Cardiac muscle cell (in vitro differentiated cells and primary cell): ENCODE measurements around the gene DOC2A. TPM values are rescaled to one million over a fixed set of nuclear protein-coding genes. Genes with fewer than 3 reads are reported as not detected.

Experiments used
- DNase-seq, 2 donors: peaks; one replicate each; pipeline versions ENCODE4 v3.0.0 to v3.0.0-alpha.2; 2010 to 2017; ENCODE audit warnings: low read depth in 1 of 2, low spot score in 1 of 2
- H3K27ac ChIP-seq: fragments of 200-600 bp; sonication (generic); 2 replicates; pipeline ENCODE4 v1.5.1; 2016
- H3K27me3 ChIP-seq: fragments of 200-600 bp; sonication (generic); 2 replicates; pipeline ENCODE4 v1.6.0; 2016; ENCODE audit warnings: control low read depth
- H3K36me3 ChIP-seq: fragments of 200-600 bp; sonication (generic); 2 replicates; pipeline ENCODE4 v1.5.1; 2016; ENCODE audit warnings: control low read depth
- H3K4me1 ChIP-seq: fragments of 200-600 bp; sonication (generic); 2 replicates; pipeline ENCODE4 v1.8.1; 2017; ENCODE audit warnings: low read depth, mild to moderate bottlenecking, mixed run types
- H3K4me3 ChIP-seq: fragments of 200-600 bp; sonication (generic); 2 replicates; pipeline ENCODE4 v1.5.1; 2016; ENCODE audit warnings: mild to moderate bottlenecking
- H3K9me3 ChIP-seq: fragments of 200-600 bp; sonication (generic); 2 replicates; pipeline ENCODE4 v1.5.1; 2017; ENCODE audit warnings: low read depth, mild to moderate bottlenecking, control low read depth
- CTCF ChIP-seq: IDR thresholded peaks from 2 replicates; pipeline ENCODE4 v1.5.1; 2012; ENCODE audit warnings: low read depth, mild to moderate bottlenecking, low read length
- polyA plus RNA-seq: library from polyadenylated mRNA; unstranded; fragments of >200 nt; fragmentation: Nextera tagmentation; extraction: Ambion mirVana; gene quantifications from 2 replicates; pipeline ENCODE4 v1.2.1, GENCODE V29; 2016
- total RNA-seq: library from RNA; depleted of rRNA; stranded (reverse); fragments of >200 nt; gene quantifications from 2 replicates; pipeline ENCODE4 v1.2.3, GENCODE V29; 2016

The DOC2A gene
- 1.6 and 7.2 TPM in 2 replicates for total RNA-seq
- 3.3 and 6.9 TPM in 2 replicates for polyA plus RNA-seq

GRCh38 chr16:30010844-30011713, at the start of gene DOC2A:
Gene DOC2A (minus strand): TSS chr16:30011027. CDS start chr16:30010222, 805 bp downstream.
- Histone ChIP-seq H3K27ac (no peak within 1 kb of the TSS), H3K36me3 (no peaks in the 10 kb centered on the region), H3K27me3 (peaks cover 36% of the 10 kb centered on the region), H3K4me1 (no peaks in the 10 kb centered on the region), H3K4me3 (peak within 1 kb of the TSS; percentile 37), H3K9me3 (no peaks in the 10 kb centered on the region)
- peak in 1 of 2 donors; percentile 49 for DNase-seq
- no peak for TF ChIP-seq CTCF

DNA sequence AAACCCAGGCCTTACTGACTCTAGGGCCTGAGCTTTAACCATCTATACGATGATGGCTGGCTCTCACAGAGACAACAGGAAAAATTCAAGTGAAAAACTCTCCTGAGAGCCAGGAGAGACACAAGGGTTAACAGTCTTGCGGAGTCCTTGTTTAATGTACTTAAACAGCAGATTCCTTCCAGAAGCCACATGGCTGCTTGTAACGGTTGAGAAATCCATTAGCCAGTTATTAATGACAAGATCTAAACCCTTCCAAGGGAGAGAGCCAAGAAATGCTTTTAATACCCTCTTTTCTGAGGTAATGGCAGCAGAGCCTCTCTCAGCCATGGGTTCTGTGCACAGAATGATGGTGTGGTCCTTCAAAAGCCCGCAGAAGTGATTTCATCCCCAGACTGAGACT, 49.5 kb upstream of the DOC2A start:
- Histone ChIP-seq H3K27ac (peak overlapping the region; percentile 81), H3K27me3 (no peaks in the 10 kb centered on the region), H3K4me3 (no peak overlapping the region), H3K4me1 (peaks cover 28% of the 10 kb centered on the region), H3K9me3 (no peaks in the 10 kb centered on the region), H3K36me3 (no peaks in the 10 kb centered on the region)
- TF ChIP-seq CTCF = no peak
- no peak for DNase-seq

DNA sequence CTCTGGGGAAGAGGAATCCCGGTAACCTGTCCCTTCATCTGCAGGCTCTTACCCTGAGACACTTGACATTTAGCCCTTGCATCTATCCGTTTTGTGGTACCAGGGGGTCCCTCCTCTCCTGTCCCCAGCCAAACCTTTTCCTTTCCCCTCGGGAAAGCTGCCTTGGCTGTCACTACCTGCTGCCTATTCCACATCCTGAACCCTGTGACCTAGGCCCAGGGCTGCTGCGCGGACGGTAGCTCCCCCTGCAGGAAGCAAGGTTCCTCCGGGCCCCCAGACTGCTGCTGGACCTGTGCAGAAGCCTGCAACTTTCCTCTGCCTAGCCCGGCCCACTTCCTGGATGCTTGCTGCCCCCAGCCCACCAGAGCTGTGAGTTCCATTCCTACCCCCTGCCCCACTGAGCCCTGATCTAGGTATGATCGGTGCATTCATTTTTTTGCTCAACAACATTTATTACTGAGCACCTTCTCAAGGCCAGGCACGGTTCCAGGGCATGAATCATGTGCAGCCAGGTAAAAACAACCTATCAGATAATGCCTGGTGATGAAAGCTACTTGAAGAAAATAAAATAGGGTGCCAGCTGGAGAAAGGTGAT, 44.2 kb upstream of the DOC2A start:
- Histone ChIP-seq H3K4me3 (no peak overlapping the region), H3K4me1 (peaks cover 4% of the 10 kb centered on the region), H3K27ac (no peak overlapping the region), H3K27me3 (no peaks in the 10 kb centered on the region), H3K9me3 (no peaks in the 10 kb centered on the region), H3K36me3 (no peaks in the 10 kb centered on the region)
- DNase-seq = peak in 1 of 2 donors; percentile 60
- peak; percentile 63 for TF ChIP-seq CTCF

- Histone ChIP-seq H3K9me3 (no peaks in the 10 kb centered on the region), H3K4me3 (no peak overlapping the region), H3K27ac (no peak overlapping the region), H3K36me3 (no peaks in the 10 kb centered on the region), H3K27me3 (no peaks in the 10 kb centered on the region), H3K4me1 (peaks cover 4% of the 10 kb centered on the region)
- DNase-seq = no peak
- no peak for TF ChIP-seq CTCF
Measured at GRCh38 chr16:30054451-30054850, 43.6 kb upstream of the DOC2A start.

- no peaks in the 10 kb centered on the region for H3K9me3 ChIP-seq
- peaks cover 4% of the 10 kb centered on the region for H3K4me1 ChIP-seq
- no peaks in the 10 kb centered on the region for H3K27me3 ChIP-seq
- no peaks in the 10 kb centered on the region for H3K36me3 ChIP-seq
- no peak for TF ChIP-seq CTCF
- H3K4me3 ChIP-seq = peak overlapping the region; percentile 65
- peak in 1 of 2 donors; percentile 77 for DNase-seq
- no peak overlapping the region for H3K27ac ChIP-seq
Measured at GRCh38 chr16:30053376-30054015, 42.7 kb upstream of the DOC2A start.
